OCI-LY7 (cell line): ENCODE results near the gene FOXN3.

Source experiments
- EZH2phosphoT487 ChIP-seq: fragments of 200-600 bp; sonication (generic); IDR thresholded peaks from 2 replicates; pipeline ENCODE4 v1.6.1; 2018; ENCODE audit warnings: low read depth, borderline replicate concordance, mild to moderate bottlenecking, mixed run types, antibody characterized with exemption, low read length, moderate library complexity, mixed read lengths
- TF ChIP-seq, protein P1 (sequence below): fragments of 200-600 bp; sonication (generic); conservative IDR thresholded peaks from 2 replicates; pipeline ENCODE4 v1.5.1; 2014; ENCODE audit warnings: mild to moderate bottlenecking, antibody characterized with exemption, low read length, moderate library complexity, mixed read lengths

GRCh38 chr14:89320381-89321000 is 96.5 kb downstream of the FOXN3 start:
- TF ChIP-seq, protein P1, sequence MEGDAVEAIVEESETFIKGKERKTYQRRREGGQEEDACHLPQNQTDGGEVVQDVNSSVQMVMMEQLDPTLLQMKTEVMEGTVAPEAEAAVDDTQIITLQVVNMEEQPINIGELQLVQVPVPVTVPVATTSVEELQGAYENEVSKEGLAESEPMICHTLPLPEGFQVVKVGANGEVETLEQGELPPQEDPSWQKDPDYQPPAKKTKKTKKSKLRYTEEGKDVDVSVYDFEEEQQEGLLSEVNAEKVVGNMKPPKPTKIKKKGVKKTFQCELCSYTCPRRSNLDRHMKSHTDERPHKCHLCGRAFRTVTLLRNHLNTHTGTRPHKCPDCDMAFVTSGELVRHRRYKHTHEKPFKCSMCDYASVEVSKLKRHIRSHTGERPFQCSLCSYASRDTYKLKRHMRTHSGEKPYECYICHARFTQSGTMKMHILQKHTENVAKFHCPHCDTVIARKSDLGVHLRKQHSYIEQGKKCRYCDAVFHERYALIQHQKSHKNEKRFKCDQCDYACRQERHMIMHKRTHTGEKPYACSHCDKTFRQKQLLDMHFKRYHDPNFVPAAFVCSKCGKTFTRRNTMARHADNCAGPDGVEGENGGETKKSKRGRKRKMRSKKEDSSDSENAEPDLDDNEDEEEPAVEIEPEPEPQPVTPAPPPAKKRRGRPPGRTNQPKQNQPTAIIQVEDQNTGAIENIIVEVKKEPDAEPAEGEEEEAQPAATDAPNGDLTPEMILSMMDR, result no peak
- no peak for TF ChIP-seq EZH2phosphoT487
